ENCODE measurements around the gene SOCS3.

GRCh38 chr17:78367193-78367592 is 7.3 kb upstream of the SOCS3 start:
- TF ChIP-seq CTCF (IDR thresholded peaks at IDR 0.05): no peak
- no peak for TF ChIP-seq POLR2A (IDR thresholded peaks at IDR 0.05)

Data from testis (tissue), 2 donors.